ENCODE measurements around the gene BRIP1.
"Not testable (repeated sequence)": the region's sequence is repeated elsewhere in the genome, so short reads cannot be mapped to it uniquely, and the experiment has no call there.

The BRIP1 gene

DNA sequence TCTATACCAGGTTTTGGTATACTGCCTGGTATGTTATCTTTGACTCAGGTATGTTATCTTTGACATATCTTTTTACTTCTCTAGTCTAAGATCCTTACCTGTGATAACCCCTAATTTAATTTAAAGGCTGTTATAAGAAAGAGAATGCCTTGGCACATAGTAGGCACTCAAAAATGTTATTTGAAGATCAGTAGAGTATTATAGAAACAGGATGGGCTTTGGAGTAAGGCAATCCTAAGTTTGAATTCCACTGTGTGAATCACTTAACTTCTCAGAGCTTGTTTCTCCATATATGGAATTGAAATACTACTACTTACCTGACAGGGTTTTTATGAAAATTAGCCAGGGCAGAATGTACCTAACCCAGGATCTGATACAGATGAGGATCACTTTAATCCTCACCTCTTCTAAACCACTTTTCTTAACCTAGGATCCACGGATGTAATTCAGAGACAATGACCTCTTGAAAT, 1.2 kb downstream of the BRIP1 start:
- H3K4me1 ChIP-seq (ENCODE audit: control insufficient read depth, insufficient read depth, low read length) = peaks cover 13% of the 10 kb centered on the region
- H3K36me3 ChIP-seq (ENCODE audit: control insufficient read depth in 2 of 2, insufficient read depth in 1 of 2, low read length in 2 of 2) = peaks cover 44 to 47% of the 10 kb centered on the region in 2 experiments
- ChIA-PET POLR2A (interaction anchor here (1.0 to 2.6 kb wide), 6 partner anchors 11 to 204 kb away, joined by 4 to 17 read pairs (median 12); partner anchors contain the start of gene INTS2), CTCF (interaction anchor here (0.5 to 3.4 kb wide), 8 partner anchors 13 to 247 kb away, joined by 3 to 11 read pairs (median 4); no protein-coding TSS in a partner anchor)
- no peaks in the 10 kb centered on the region for H3K9me3 ChIP-seq (ENCODE audit: control insufficient read depth, insufficient read depth, low read depth, low read length)
- peak overlapping the region; percentile 72 for H3K4me3 ChIP-seq (ENCODE audit: low read depth, low read length)
- TF ChIP-seq ZSCAN23 (tag by site-specific recombination; IDR thresholded peaks at IDR 0.05) (no peak), ZNF341 (tag by site-specific recombination; IDR thresholded peaks at IDR 0.05; ENCODE audit: low read depth) (no peak), ZNF311 (tag by site-specific recombination; IDR thresholded peaks at IDR 0.05; ENCODE audit: borderline replicate concordance) (no peak), REPIN1 (tag by site-specific recombination; IDR thresholded peaks at IDR 0.05; ENCODE audit: low read depth) (no peak), ZNF184 (tag by site-specific recombination; IDR thresholded peaks at IDR 0.05) (no peak), ZBTB44 (tag by site-specific recombination; IDR thresholded peaks at IDR 0.05) (no peak), ZNF747 (tag by site-specific recombination; IDR thresholded peaks at IDR 0.05) (no peak), ZNF114 (tag by site-specific recombination; IDR thresholded peaks at IDR 0.05) (no peak), FEZF1 (tag by site-specific recombination; IDR thresholded peaks at IDR 0.05) (no peak), ZNF626 (tag by site-specific recombination; IDR thresholded peaks at IDR 0.05) (no peak), ZBTB49 (tag by site-specific recombination; IDR thresholded peaks at IDR 0.05; ENCODE audit: low read depth) (no peak), ZNF366 (tag by site-specific recombination; conservative IDR thresholded peaks at IDR 0.05) (no peak), TRIM28 (IDR thresholded peaks at IDR 0.05; ENCODE audit: borderline replicate concordance, low read length) (no peak), KLF9 (tag by site-specific recombination; IDR thresholded peaks at IDR 0.05; ENCODE audit: low read depth) (no peak), IKZF3 (tag by site-specific recombination; IDR thresholded peaks at IDR 0.05) (no peak)
- TF ChIP-seq, protein P1, sequence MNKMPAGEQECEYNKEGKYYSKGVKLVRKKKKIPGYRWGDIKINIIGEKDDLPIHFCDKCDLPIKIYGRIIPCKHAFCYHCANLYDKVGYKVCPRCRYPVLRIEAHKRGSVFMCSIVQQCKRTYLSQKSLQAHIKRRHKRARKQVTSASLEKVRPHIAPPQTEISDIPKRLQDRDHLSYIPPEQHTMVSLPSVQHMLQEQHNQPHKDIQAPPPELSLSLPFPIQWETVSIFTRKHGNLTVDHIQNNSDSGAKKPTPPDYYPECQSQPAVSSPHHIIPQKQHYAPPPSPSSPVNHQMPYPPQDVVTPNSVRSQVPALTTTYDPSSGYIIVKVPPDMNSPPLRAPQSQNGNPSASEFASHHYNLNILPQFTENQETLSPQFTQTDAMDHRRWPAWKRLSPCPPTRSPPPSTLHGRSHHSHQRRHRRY (tag by site-specific recombination; IDR thresholded peaks at IDR 0.05) = no peak
- peak overlapping the region; percentile 94 for H3K27ac ChIP-seq (ENCODE audit: extremely low read depth, low read depth, low read length)

GRCh38 chr17:61860397-61860796, 2.9 kb downstream of the BRIP1 start:
- H3K27ac ChIP-seq (ENCODE audit: extremely low read depth, low read depth, low read length); CTCF ChIA-PET; H3K4me3 ChIP-seq (ENCODE audit: low read depth, low read length); POLR2A ChIA-PET; H3K9me3 ChIP-seq (ENCODE audit: control insufficient read depth, insufficient read depth, low read depth, low read length): not testable (repeated sequence)
- Histone ChIP-seq H3K36me3 (ENCODE audit: control insufficient read depth in 2 of 2, insufficient read depth in 1 of 2, low read length in 2 of 2) (peaks cover 54 to 55% of the 10 kb centered on the region in 2 experiments), H3K4me1 (ENCODE audit: control insufficient read depth, insufficient read depth, low read length) (peaks cover 13% of the 10 kb centered on the region)

- Histone ChIP-seq H3K4me1 (ENCODE audit: control insufficient read depth, insufficient read depth, low read length) (peaks cover 2% of the 10 kb centered on the region; the same call in 1 of the 2 replicates), H3K27ac (ENCODE audit: extremely low read depth, low read depth, low read length) (no peak overlapping the region; the same call in 1 of the 2 replicates), H3K36me3 (ENCODE audit: control insufficient read depth in 2 of 2, insufficient read depth in 1 of 2, low read length in 2 of 2) (peaks cover 84 to 93% of the 10 kb centered on the region in 2 experiments), H3K9me3 (ENCODE audit: control insufficient read depth, insufficient read depth, low read depth, low read length) (no peaks in the 10 kb centered on the region), H3K4me3 (ENCODE audit: low read depth, low read length) (no peak overlapping the region)
- ChIA-PET POLR2A (interaction anchor here (0.5 to 0.7 kb wide), 2 partner anchors 74 to 451 kb away, joined by 3 to 5 read pairs; no protein-coding TSS in a partner anchor), CTCF (no interaction called here)
- TF ChIP-seq ZNF530 (tag by site-specific recombination; IDR thresholded peaks at IDR 0.05; ENCODE audit: low read depth) (no peak), ZNF366 (tag by site-specific recombination; conservative IDR thresholded peaks at IDR 0.05) (no peak), ZBTB44 (tag by site-specific recombination; IDR thresholded peaks at IDR 0.05) (no peak), ZNF544 (tag by site-specific recombination; IDR thresholded peaks at IDR 0.05) (no peak), ZBTB7A (tag by site-specific recombination; IDR thresholded peaks at IDR 0.05; ENCODE audit: low read depth) (no peak), ZBTB21 (tag by site-specific recombination; IDR thresholded peaks at IDR 0.05) (no peak), ZNF426 (tag by site-specific recombination; IDR thresholded peaks at IDR 0.05) (no peak), ZNF292 (tag by site-specific recombination; IDR thresholded peaks at IDR 0.05; ENCODE audit: borderline replicate concordance, low read depth) (no peak), ZFP37 (tag by site-specific recombination; IDR thresholded peaks at IDR 0.05) (no peak), MYNN (tag by site-specific recombination; IDR thresholded peaks at IDR 0.05; ENCODE audit: borderline replicate concordance) (no peak), ZNF747 (tag by site-specific recombination; IDR thresholded peaks at IDR 0.05) (no peak), TRIM28 (IDR thresholded peaks at IDR 0.05; ENCODE audit: borderline replicate concordance, low read length) (no peak), ZSCAN16 (tag by site-specific recombination; IDR thresholded peaks at IDR 0.05) (no peak)
These were observed 7.3 kb downstream of the BRIP1 start for GRCh38 chr17:61856035-61856434.
